ENCODE results near the gene KLF16.

KLF16 gene

GRCh38 chr19:1854039-1854541 lies 9.3 kb downstream of the KLF16 start:
- DNase-seq: no peak

GRCh38 chr19:1853295-1854038 lies 9.9 kb downstream of the KLF16 start:
- DNase-seq: no peak

GRCh38 chr19:1852581-1853128 lies 10.7 kb downstream of the KLF16 start:
- DNase-seq: no peak

- no peak for DNase-seq
Measured at GRCh38 chr19:1851654-1852580, 11.5 kb downstream of the KLF16 start.

- DNase-seq: no peak
Measured at GRCh38 chr19:1850809-1851653, 12.3 kb downstream of the KLF16 start.

- no peak for DNase-seq
Measured at GRCh38 chr19:1849886-1850398, 13.4 kb downstream of the KLF16 start.

- DNase-seq: no peak
Measured at GRCh38 chr19:1849132-1849474, 14.3 kb downstream of the KLF16 start.

GRCh38 chr19:1848399-1849131 lies 14.8 kb downstream of the KLF16 start, which contains the start of gene REXO1:
Gene REXO1, minus strand, starts transcription at chr19:1848483. Its CDS starts 125 bp downstream, at chr19:1848358.
- DNase-seq: peak; percentile 82

- no peak for DNase-seq
Measured at GRCh38 chr19:1847684-1848398, 15.5 kb downstream of the KLF16 start.

- no peak for DNase-seq
Measured at GRCh38 chr19:1847348-1847683, 16.1 kb downstream of the KLF16 start.

- no peak for DNase-seq
Measured at GRCh38 chr19:1846517-1847204, 16.7 kb downstream of the KLF16 start.

GRCh38 chr19:1845642-1846041 lies 17.7 kb downstream of the KLF16 start:
- DNase-seq: no peak

- no peak for DNase-seq
Measured at GRCh38 chr19:1845125-1845515, 18.3 kb downstream of the KLF16 start.

GRCh38 chr19:1844513-1845124 lies 18.8 kb downstream of the KLF16 start:
- DNase-seq: no peak

GRCh38 chr19:1843646-1844394 lies 19.6 kb downstream of the KLF16 start:
- no peak for DNase-seq

- DNase-seq: no peak
Measured at GRCh38 chr19:1843116-1843515, 20.3 kb downstream of the KLF16 start.

- DNase-seq: no peak
Measured at GRCh38 chr19:1841209-1841924, 22.0 kb downstream of the KLF16 start.

GRCh38 chr19:1840541-1841115 lies 22.8 kb downstream of the KLF16 start:
- DNase-seq: no peak

Measured in NCI-H1436 treated with DMSO at 0.1 percent for 48 hours (cell line).